Measurements from ENCODE around the gene ECI2. TPM values are rescaled to one million over a fixed set of nuclear protein-coding genes. Genes with fewer than 3 reads are reported as not detected.

The ECI2 gene
- total and polyA plus RNA-seq, 10 of the 15 experiments (the other 5 are each of a cell fraction or from before 2014, with no cell fraction given) = 38.7 to 129 (median 60.1) TPM

GRCh38 chr6:4128072-4128471 is 7.3 kb downstream of the ECI2 start (continued):
- TF ChIP-seq E2F8 (IDR thresholded peaks at IDR 0.05; ENCODE audit: low read depth, partially characterized antibody) (no peak), NFYB (IDR thresholded peaks at IDR 0.05; ENCODE audit: insufficient read depth, low read depth, low read length) (no peak), HSF1 (IDR thresholded peaks at IDR 0.05; ENCODE audit: low read depth, low read length) (no peak), PML (IDR thresholded peaks at IDR 0.05; ENCODE audit: low read length) (no peak), ATF2 (IDR thresholded peaks at IDR 0.05; ENCODE audit: low read length) (no peak), CEBPB (IDR thresholded peaks at IDR 0.05; ENCODE audit: borderline replicate concordance in 1 of 2, low read depth in 2 of 2, low read length in 2 of 2) (no peak), BHLHE40 (IDR thresholded peaks at IDR 0.05; ENCODE audit: borderline replicate concordance in 1 of 2, low read depth in 2 of 2, low read length in 1 of 2) (no peak), TBL1XR1 (IDR thresholded peaks at IDR 0.05; ENCODE audit: low read depth, low read length) (no peak)
